H1 (cell line): ENCODE measurements around the gene SBF2. TPM values are rescaled to one million over a fixed set of nuclear protein-coding genes. Genes with fewer than 3 reads are reported as not detected.
"Not testable (repeated sequence)": the region's sequence is repeated elsewhere in the genome, so short reads cannot be mapped to it uniquely, and the experiment has no call there.

Experiments
- CTCF ChIA-PET: fragments of 300-600 bp; sonication (Branson Sonifier 250); formaldehyde crosslinking; loops from one replicate; lab custom pipeline; 2021; ENCODE audit not compliant: partially characterized antibody; lab: Charles Lee
- POLR2A ChIA-PET: fragments of 300-600 bp; sonication (Branson Sonifier 250); formaldehyde crosslinking; loops from one replicate; lab custom pipeline; 2021; ENCODE audit warnings: inconsistent platforms; ENCODE audit not compliant: partially characterized antibody; lab: Charles Lee
- DNase-seq, 2 experiments: peaks; one replicate each; pipeline versions ENCODE4 v3.0.0 to v3.0.0-alpha.2; 2010 to 2022; ENCODE audit warnings: low spot score in 2 of 2, low read depth in 1 of 2, mixed read lengths in 1 of 2
- FAIRE-seq: peaks from 2 replicates; lab custom pipeline; 2011; peaks lifted over from hg19 to GRCh38; lab: Jason Lieb, UNC
- H2AFZ ChIP-seq: 2 replicates; pipeline ENCODE4 v1.8.1; 2012; ENCODE audit warnings: low read length, inconsistent platforms
- H2AK5ac ChIP-seq: 2 replicates; pipeline ENCODE4 v1.6.1; 2013; ENCODE audit warnings: low read depth, low read length
- H2BK120ac ChIP-seq: replicated peaks from 2 replicates; pipeline ENCODE3; 2013; ENCODE audit warnings: low read depth, low read length, inconsistent platforms
- H2BK12ac ChIP-seq: 2 replicates; pipeline ENCODE4 v1.6.1; 2013; ENCODE audit warnings: low read depth, low read length
- H2BK15ac ChIP-seq: 2 replicates; pipeline ENCODE4 v1.6.1; 2013; ENCODE audit warnings: low read length
- H2BK20ac ChIP-seq: 2 replicates; pipeline ENCODE4 v1.6.1; 2013; ENCODE audit warnings: low read length
- H2BK5ac ChIP-seq: 2 replicates; pipeline ENCODE4 v1.6.1; 2013; ENCODE audit warnings: low read depth, low read length
- H3K14ac ChIP-seq: 2 replicates; pipeline ENCODE4 v1.6.1; 2013; ENCODE audit warnings: inconsistent platforms; ENCODE audit not compliant: insufficient read length
- H3K18ac ChIP-seq: 2 replicates; pipeline ENCODE4 v1.6.1; 2013; ENCODE audit warnings: low read length; ENCODE audit errors: extremely low read depth
- H3K23ac ChIP-seq: 2 replicates; pipeline ENCODE4 v1.6.1; 2013; ENCODE audit warnings: inconsistent platforms; ENCODE audit not compliant: insufficient read length
- H3K23me2 ChIP-seq: 2 replicates; pipeline ENCODE4 v1.6.1; 2013; ENCODE audit warnings: low read depth, low read length
- H3K27ac ChIP-seq: 2 replicates; pipeline ENCODE4 v1.6.1; 2011; ENCODE audit warnings: low read depth, low read length, inconsistent platforms
- H3K27me3 ChIP-seq, 4 experiments: replicated peaks in 1 of 4; 1 replicate in 1 of 4; 2 replicates in 3 of 4; pipeline versions ENCODE4 v1.6.1 to v1.8.1; 2011 to 2013; ENCODE audit warnings: low read length in 3 of 4, mild to moderate bottlenecking in 3 of 4, inconsistent platforms in 2 of 4, mixed read lengths in 2 of 4, moderate library complexity in 1 of 4; ENCODE audit not compliant: control insufficient read depth in 3 of 4, insufficient read depth in 3 of 4; ENCODE audit errors: extremely low read depth in 1 of 4
- H3K36me3 ChIP-seq, 4 experiments: 2 replicates each; pipeline versions ENCODE4 v1.6.1 to v1.8.1; 2011 to 2013; ENCODE audit warnings: mild to moderate bottlenecking in 4 of 4, low read length in 3 of 4, moderate library complexity in 2 of 4, control low read depth in 1 of 4, inconsistent platforms in 1 of 4; ENCODE audit not compliant: insufficient read depth in 4 of 4, control insufficient read depth in 2 of 4
- H3K4ac ChIP-seq: replicated peaks from 2 replicates; pipeline ENCODE3; 2013; ENCODE audit warnings: low read length, low read depth, mixed read lengths, inconsistent platforms; ENCODE audit not compliant: insufficient read length
- H3K4me1 ChIP-seq, 4 experiments: replicated peaks in 1 of 4; 1 replicate in 1 of 4; 2 replicates in 3 of 4; pipeline versions ENCODE4 v1.6.1 to v1.8.1; 2011 to 2013; ENCODE audit warnings: low read length in 3 of 4, inconsistent platforms in 2 of 4, mixed read lengths in 1 of 4; ENCODE audit not compliant: insufficient read depth in 4 of 4, control insufficient read depth in 3 of 4
- H3K4me2 ChIP-seq, 2 experiments: 2 replicates each; pipeline versions ENCODE4 v1.6.1 to v1.8.1; 2011 to 2013; ENCODE audit warnings: low read depth in 2 of 2, low read length in 2 of 2, control low read depth in 1 of 2, inconsistent platforms in 1 of 2, mild to moderate bottlenecking in 1 of 2; ENCODE audit not compliant: insufficient read depth in 1 of 2
- H3K4me3 ChIP-seq, 4 experiments: fragments of 200-600, 300-600 bp in 1 of 4; sonication (generic), shearing (Covaris generic), sonication (Bioruptor Twin) in 1 of 4; 2 replicates each; pipeline versions ENCODE4 v1.5.1 to v1.8.1; 2011 to 2016; ENCODE audit warnings: low read length in 4 of 4, low read depth in 3 of 4, control low read depth in 2 of 4, inconsistent platforms in 2 of 4, mild to moderate bottlenecking in 2 of 4, mixed read lengths in 1 of 4, moderate library complexity in 1 of 4; ENCODE audit not compliant: insufficient read depth in 2 of 4; ENCODE audit errors: extremely low read depth in 1 of 4
- H3K56ac ChIP-seq: replicated peaks from 2 replicates; pipeline ENCODE3; 2013; ENCODE audit warnings: low read depth, mild to moderate bottlenecking, mixed read lengths, low read length, inconsistent platforms; ENCODE audit not compliant: insufficient read length
- H3K79me1 ChIP-seq: 2 replicates; pipeline ENCODE4 v1.6.1; 2013; ENCODE audit warnings: low read depth, low read length, control low read depth
- H3K79me2 ChIP-seq, 2 experiments: 2 replicates each; pipeline versions ENCODE4 v1.6.1 to v1.8.1; 2012 to 2013; ENCODE audit warnings: low read length in 2 of 2, mild to moderate bottlenecking in 2 of 2, inconsistent platforms in 1 of 2; ENCODE audit not compliant: insufficient read depth in 2 of 2, control insufficient read depth in 1 of 2
- H3K9ac ChIP-seq, 4 experiments: replicated peaks in 1 of 4; 1 replicate in 1 of 4; 2 replicates in 3 of 4; pipeline versions ENCODE4 v1.6.1 to v1.8.1; 2011 to 2013; ENCODE audit warnings: low read depth in 3 of 4, low read length in 3 of 4, control low read depth in 2 of 4, mild to moderate bottlenecking in 2 of 4, moderate library complexity in 2 of 4, inconsistent platforms in 1 of 4; ENCODE audit errors: extremely low read depth in 1 of 4
- H3K9me3 ChIP-seq, 2 experiments: 2 replicates each; pipeline versions ENCODE4 v1.6.1 to v1.8.1; 2012 to 2013; ENCODE audit warnings: mild to moderate bottlenecking in 2 of 2, moderate library complexity in 2 of 2, control low read depth in 1 of 2, inconsistent platforms in 1 of 2, low read depth in 1 of 2, low read length in 1 of 2, mixed read lengths in 1 of 2; ENCODE audit not compliant: insufficient read depth in 2 of 2
- H4K20me1 ChIP-seq, 2 experiments: replicated peaks in 1 of 2; 2 replicates each; pipeline versions ENCODE3 to v1.8.1; 2011 to 2013; ENCODE audit warnings: inconsistent platforms in 2 of 2, low read length in 2 of 2, mild to moderate bottlenecking in 1 of 2; ENCODE audit not compliant: insufficient read depth in 2 of 2, control insufficient read depth in 1 of 2
- H4K5ac ChIP-seq: 2 replicates; pipeline ENCODE4 v1.6.1; 2013; ENCODE audit warnings: low read length, low read depth, mixed read lengths, inconsistent platforms; ENCODE audit not compliant: insufficient read length
- H4K8ac ChIP-seq: 2 replicates; pipeline ENCODE4 v1.8.0; 2013; ENCODE audit warnings: mild to moderate bottlenecking, moderate library complexity, low read length, inconsistent platforms; ENCODE audit not compliant: insufficient read depth; ENCODE audit errors: extremely low read depth
- H4K91ac ChIP-seq: replicated peaks from 2 replicates; pipeline ENCODE3; 2013; ENCODE audit warnings: low read length, mixed read lengths, inconsistent platforms; ENCODE audit not compliant: insufficient read length
- CTCF ChIP-seq, 3 experiments: IDR thresholded peaks; 1 replicate in 2 of 3; 2 replicates in 1 of 3; pipeline versions ENCODE4 v1.5.1 to v1.6.1; 2011; ENCODE audit warnings: low read length in 3 of 3, mild to moderate bottlenecking in 3 of 3, inconsistent platforms in 2 of 3, low read depth in 1 of 3, moderate library complexity in 1 of 3; ENCODE audit not compliant: insufficient read depth in 1 of 3; ENCODE audit errors: control extremely low read depth in 1 of 3
- MAFK ChIP-seq: IDR thresholded peaks from 2 replicates; pipeline ENCODE4 v1.6.1; 2012; ENCODE audit warnings: low read depth, mild to moderate bottlenecking, improper control_type of control experiment, low read length
- SIN3A ChIP-seq, 2 experiments: IDR thresholded peaks in 1 of 2; conservative IDR thresholded peaks in 1 of 2; 2 replicates each; pipeline ENCODE4 v1.6.1; 2011 to 2012; ENCODE audit warnings: low read length in 2 of 2, improper control_type of control experiment in 1 of 2, low read depth in 1 of 2, mild to moderate bottlenecking in 1 of 2
- SIRT6 ChIP-seq: IDR thresholded peaks from one replicate; pipeline ENCODE4 v1.7.1; 2012; ENCODE audit warnings: low read length, inconsistent platforms
- WGBS, 2 experiments: shearing (Covaris generic) in 1 of 2; methylation state at CpG; one replicate each; pipeline versions ENCODE4 v1.1.6 to v1.1.7; 2013 to 2015; ENCODE audit warnings: low lambda C conversion rate in 2 of 2, mixed read lengths in 2 of 2, inconsistent platforms in 1 of 2, low coverage in 1 of 2, missing lambda C conversion rate in 1 of 2; ENCODE audit not compliant: insufficient replicate concordance in 2 of 2, insufficient coverage in 1 of 2, insufficient read length in 1 of 2; ENCODE audit errors: extremely low coverage in 1 of 2, missing lambda C conversion rate in 1 of 2; 5-methylcytosine and 5-hydroxymethylcytosine counted together
- polyA plus RNA-seq, 7 experiments: library from polyadenylated mRNA; depleted of rRNA in 3 of 7; stranded (reverse) in 5 of 7; unstranded in 2 of 7; fragments of >200 nt in 5 of 7; fragments of 200-250 nt in 2 of 7; gene quantifications; 1 replicate in 5 of 7; 2 replicates in 1 of 7; 4 replicates in 1 of 7; pipeline versions ENCODE4 v1.2.1 to v1.2.3, GENCODE V29; 2011 to 2013; ENCODE audit warnings: missing spikeins in 2 of 7, mixed read lengths in 2 of 7
- total RNA-seq: library from RNA; stranded (reverse); fragmentation: NEBNext Ultra II Directional; extraction: Animal tissue kit (Norgen Biotek cat#: 25700); gene quantifications from 2 replicates; pipeline ENCODE4 v1.2.1, GENCODE V29; 2021

SBF2 gene
- total and polyA plus RNA-seq, 2 of the 8 experiments (the other 6 are each of a cell fraction or from before 2014, with no cell fraction given) = 36.7 to 50.5 TPM

- TF ChIP-seq CTCF (IDR thresholded peaks at IDR 0.05; ENCODE audit: control extremely low read depth in 1 of 3, insufficient read depth in 1 of 3, low read depth in 1 of 3, low read length in 3 of 3) (no peak), SIRT6 (no peak), MAFK (no peak), SIN3A (conservative IDR thresholded peaks at IDR 0.05 in 1 of 2, IDR thresholded peaks at IDR 0.05 in 1 of 2; ENCODE audit: low read depth in 1 of 2, low read length in 2 of 2) (no peak)
Observed at GRCh38 chr11:10038521-10039302, 255.3 kb downstream of the SBF2 start (continued).

- H3K79me1 ChIP-seq, H4K20me1 ChIP-seq, H4K5ac ChIP-seq, CTCF ChIA-PET, H2AFZ ChIP-seq, H3K14ac ChIP-seq, H3K23me2 ChIP-seq, H4K8ac ChIP-seq, H3K27ac ChIP-seq, H2BK20ac ChIP-seq, H3K4me1 ChIP-seq, H3K18ac ChIP-seq, DNase-seq, POLR2A ChIA-PET, H3K79me2 ChIP-seq, FAIRE-seq, H3K9ac ChIP-seq, H2BK120ac ChIP-seq, H3K36me3 ChIP-seq, H2AK5ac ChIP-seq, H3K56ac ChIP-seq, H3K27me3 ChIP-seq, H4K91ac ChIP-seq, H2BK15ac ChIP-seq, H2BK5ac ChIP-seq, H3K4me2 ChIP-seq, H3K4me3 ChIP-seq, H2BK12ac ChIP-seq, H3K9me3 ChIP-seq, H3K23ac ChIP-seq, H3K4ac ChIP-seq: not testable (repeated sequence)
- 95% methylated on average over 6 of the region's 6 CpGs; no CpG with 5 or more reads in 1 of the 2 experiments for WGBS, 2 experiments
Observed at GRCh38 chr11:10035932-10036331, 258.1 kb downstream of the SBF2 start.
